DOHH2 (cell line): ENCODE measurements around the gene ARX.

Experiments used
- CTCF ChIP-seq: fragments of 200-600 bp; sonication (generic); IDR thresholded peaks from one replicate; pipeline ENCODE4 v1.5.1; 2014; ENCODE audit warnings: antibody characterized with exemption, mild to moderate bottlenecking, low read depth, low read length; ENCODE audit not compliant: poor library complexity, severe bottlenecking
- EZH2phosphoT487 ChIP-seq: fragments of 200-600 bp; sonication (generic); IDR thresholded peaks from 2 replicates; pipeline ENCODE4 v1.6.1; 2017; ENCODE audit warnings: borderline replicate concordance, mild to moderate bottlenecking, antibody characterized with exemption, low read length, moderate library complexity, mixed read lengths

- TF ChIP-seq CTCF (no peak), EZH2phosphoT487 (no peak)
Observed at GRCh38 chrX:25020391-25020904, 4.7 kb upstream of the ARX start.
